ENCODE data around the gene IYD.
"Not testable (repeated sequence)": the region's sequence is repeated elsewhere in the genome, so short reads cannot be mapped to it uniquely, and the experiment has no call there.

Gene IYD

GRCh38 chr6:150435360-150435759 lies 66.5 kb downstream of the IYD start:
- no peak for DNase-seq (ENCODE audit: low read depth)

DNA sequence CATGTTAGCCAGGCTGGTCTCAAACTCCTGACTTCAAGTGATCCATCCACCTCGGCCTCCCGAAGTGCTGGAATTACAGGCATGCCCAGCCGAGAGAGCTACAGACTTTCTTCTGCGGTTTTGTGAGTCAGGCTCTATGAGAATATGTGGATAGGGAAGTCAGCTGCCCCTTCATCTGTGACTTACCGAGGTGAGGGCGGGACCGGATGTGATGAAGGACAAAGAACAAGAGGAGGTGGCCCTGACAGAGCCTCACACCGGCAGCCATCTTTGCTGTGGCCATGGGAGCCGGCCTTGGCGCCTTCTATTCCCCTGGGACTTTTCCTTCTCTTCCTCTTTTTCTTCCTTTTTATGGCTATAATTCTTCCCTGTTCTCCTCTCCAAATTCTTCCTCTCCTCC lies 67.0 kb downstream of the IYD start:
- DNase-seq (ENCODE audit: low read depth): no peak

DNA sequence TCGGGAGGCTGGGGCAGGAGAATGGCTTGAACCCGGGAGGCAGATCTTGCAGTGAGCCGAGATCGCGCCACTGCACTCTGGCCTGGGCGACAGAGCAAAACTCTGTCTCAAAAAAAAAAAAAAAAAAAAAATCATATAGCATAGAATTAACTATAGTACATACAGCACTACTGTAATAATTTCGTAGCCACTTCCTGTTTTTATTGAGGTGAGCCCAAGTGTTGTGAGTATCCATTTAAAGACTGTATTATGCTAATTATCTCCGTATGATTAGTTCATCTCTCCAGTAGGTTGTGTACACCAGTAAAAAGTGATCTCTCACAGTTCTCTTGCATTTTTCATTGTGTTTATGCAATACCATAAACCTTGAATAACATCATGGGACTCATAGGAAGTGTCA lies 70.6 kb downstream of the IYD start:
- DNase-seq (ENCODE audit: low read depth): no peak

- DNase-seq (ENCODE audit: low read depth): no peak
Observed at GRCh38 chr6:150443621-150444020, 74.8 kb downstream of the IYD start.

DNA sequence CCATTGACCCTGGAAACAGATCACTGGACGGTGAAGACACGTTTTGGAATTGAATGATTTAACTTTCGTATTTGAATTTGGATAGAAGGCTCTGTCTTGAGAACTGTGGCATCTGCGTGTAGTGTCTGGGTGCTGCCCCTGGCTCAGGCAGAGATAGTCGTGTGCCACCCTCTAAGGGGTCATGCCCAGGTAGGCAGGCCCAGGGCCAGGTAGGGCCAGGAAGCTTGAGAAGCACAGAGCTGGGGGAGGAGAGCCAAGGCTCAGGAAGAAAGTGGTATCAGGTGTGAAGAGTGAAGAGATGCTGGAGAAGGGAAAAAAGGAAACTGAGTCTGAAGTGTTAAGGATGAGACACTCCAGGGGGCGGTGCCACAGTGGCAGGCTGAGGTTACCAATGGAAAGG lies 75.5 kb downstream of the IYD start:
- no peak for DNase-seq (ENCODE audit: low read depth)

DNA sequence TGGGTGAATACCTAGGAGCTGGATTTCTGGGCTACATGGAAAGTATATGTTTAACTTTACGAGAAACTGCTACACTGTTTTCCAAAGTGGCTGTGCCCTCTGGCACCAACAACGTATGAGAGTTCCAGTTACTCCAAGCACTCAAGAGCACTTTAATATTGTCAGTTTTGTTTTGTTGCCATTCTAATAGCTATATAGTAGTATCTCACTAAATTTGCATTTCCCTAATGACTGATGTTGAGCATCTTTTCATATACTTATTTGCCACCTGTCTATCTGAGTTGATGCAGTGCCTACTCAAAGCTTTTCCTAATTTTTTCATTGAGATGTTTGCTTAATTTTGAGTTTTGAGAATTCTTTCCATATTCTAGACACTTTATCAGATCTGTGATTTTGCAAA lies 76.7 kb downstream of the IYD start:
- DNase-seq (ENCODE audit: low read depth): no peak

DNA sequence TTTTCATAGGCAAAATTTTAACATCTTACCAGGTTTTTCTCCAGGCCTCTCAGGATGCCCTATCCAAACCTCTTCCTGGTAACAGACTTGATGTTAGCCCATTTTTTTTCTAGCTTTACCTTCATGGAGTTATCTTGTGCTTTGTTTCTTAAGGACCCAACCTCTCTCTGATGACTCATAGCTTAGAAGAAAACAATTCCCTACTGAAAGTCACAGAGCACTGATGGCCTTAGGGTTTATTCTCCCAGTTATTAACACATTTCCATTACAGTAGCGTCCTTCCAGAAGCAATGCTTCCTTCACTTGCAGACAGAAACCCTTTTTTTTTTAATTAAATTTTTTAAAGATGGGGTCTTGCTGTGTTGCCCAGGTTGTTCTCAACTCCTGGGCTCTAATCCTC lies 79.4 kb downstream of the IYD start:
- DNase-seq (ENCODE audit: low read depth): no peak

DNA sequence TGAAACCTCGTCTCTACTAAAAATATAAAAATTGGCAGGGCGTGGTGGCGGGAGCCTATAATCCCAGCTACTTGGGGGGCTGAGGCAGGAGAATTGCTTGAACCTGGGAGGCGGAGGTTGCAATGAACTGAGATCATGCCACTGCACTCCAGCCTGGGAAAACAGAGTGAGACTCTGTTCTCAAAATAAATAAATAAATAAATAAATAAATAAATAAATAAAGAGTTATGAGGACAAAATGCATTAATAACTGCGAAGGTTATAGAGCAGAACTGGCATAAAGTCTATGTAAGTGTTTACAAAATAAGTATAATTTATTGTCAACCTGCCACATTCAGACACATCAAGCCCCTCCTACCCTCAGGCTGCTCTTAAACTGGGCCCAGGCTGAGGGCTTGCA lies 80.2 kb downstream of the IYD start:
- not testable (repeated sequence) for DNase-seq (ENCODE audit: low read depth)

GRCh38 chr6:150450918-150451317 lies 82.1 kb downstream of the IYD start:
- no peak for DNase-seq (ENCODE audit: low read depth)

DNA sequence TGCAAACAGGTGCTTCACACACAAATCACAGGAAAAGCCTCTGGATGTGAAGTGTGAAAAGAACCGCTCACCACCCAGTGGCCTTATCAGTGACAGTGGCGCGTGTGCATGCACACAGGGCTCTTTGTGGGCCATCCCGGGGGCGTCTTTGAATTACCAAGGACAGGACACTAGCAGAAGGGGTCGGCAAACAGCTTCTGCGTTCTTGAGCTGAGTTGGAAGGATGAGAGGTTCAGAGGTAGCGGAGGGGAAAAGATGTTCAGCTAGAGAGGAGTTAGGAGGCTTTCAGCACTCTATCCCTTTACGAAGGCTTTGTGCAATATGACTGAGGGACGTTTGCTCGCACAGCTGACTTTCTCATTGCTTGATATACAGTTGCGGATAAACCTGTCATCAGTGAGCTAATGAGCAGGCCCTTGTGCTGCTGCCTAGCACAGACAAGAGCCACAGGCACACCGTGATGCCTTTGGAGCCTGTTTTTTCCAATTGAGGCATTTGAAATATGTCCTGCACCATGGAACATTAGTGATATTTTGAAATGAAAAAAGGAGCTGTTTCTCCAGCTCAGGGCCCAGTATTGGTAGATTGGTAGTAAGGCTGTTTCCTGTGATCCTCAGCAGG lies 83.1 kb downstream of the IYD start:
- DNase-seq (ENCODE audit: low read depth): no peak

DNA sequence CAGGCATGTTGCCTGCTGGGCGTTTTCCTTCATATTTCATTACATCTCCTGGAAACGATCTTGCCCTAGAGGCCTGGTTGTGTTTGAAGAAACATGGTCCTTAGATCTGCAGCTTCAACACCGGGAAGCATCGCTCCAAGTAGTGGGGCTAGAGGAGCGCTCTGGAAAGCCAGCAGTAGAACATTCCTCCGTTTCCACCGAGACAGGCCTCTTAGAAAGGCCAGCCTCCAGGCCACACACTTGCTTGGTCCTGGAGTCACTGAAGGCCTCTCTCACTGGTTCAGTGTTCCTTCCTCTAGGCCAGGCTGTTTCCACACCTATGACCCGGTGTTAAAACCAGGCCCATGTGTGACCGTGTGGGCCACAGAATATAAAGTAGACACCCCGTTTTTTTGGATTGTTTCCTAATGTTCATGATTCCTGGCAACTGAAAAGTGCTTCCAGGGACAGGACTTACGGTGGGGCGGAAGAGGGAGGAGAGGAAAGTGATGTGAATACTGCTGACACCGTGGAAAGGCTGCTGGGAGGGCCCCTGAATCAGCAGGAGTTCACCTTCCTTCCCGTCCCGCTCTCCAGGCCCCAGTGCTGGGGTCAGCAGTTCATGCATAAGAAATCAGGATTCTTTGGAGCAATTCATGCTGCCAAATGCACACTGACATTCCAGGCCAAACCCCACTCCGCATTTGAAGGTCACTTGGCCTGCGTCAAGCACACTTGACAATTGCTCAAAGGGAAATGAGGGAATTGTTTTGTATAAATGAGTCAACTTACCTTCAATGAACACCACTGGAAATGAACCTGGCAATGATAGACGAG lies 83.8 kb downstream of the IYD start:
- no peak for DNase-seq (ENCODE audit: low read depth)

DNA sequence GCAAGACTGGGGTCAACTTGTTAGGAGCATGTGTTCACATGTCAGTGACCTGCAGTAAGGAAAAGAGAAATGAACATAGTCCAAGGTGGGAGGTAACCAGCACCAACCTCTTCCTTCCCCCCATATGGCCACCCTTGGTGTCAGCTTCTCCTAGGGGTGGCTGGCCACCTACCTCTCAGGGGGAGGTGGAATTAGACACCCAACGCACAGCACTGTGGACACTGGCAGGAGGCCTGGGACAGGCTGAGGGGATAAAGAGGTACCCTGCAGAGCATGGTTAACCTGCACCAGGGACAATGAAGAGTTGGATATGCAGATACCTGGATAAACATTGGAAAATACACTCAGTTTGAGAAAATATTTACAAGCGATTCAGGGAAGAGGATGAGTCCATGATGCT lies 84.5 kb downstream of the IYD start:
- DNase-seq (ENCODE audit: low read depth): no peak

Data from activated T-helper 9 cell treated with anti-CD3 and anti-CD28 coated beads, Interleukin-2, amount 50 U/mL, for 16 hours (primary cell).